ENCODE measurements around the gene XIRP1.

Gene XIRP1

GRCh38 chr3:39209329-39209970 is 17.1 kb upstream of the XIRP1 start:
- DNase-seq: no peak

GRCh38 chr3:39208463-39209055 is 16.2 kb upstream of the XIRP1 start:
- DNase-seq: no peak

- DNase-seq: no peak
Observed at GRCh38 chr3:39207361-39208186, 15.2 kb upstream of the XIRP1 start.

- DNase-seq: no peak
Observed at GRCh38 chr3:39205919-39206516, 13.6 kb upstream of the XIRP1 start.

- DNase-seq: no peak
Observed at GRCh38 chr3:39205131-39205530, 12.7 kb upstream of the XIRP1 start.

- no peak for DNase-seq
Observed at GRCh38 chr3:39203860-39204259, 11.5 kb upstream of the XIRP1 start.

DNA sequence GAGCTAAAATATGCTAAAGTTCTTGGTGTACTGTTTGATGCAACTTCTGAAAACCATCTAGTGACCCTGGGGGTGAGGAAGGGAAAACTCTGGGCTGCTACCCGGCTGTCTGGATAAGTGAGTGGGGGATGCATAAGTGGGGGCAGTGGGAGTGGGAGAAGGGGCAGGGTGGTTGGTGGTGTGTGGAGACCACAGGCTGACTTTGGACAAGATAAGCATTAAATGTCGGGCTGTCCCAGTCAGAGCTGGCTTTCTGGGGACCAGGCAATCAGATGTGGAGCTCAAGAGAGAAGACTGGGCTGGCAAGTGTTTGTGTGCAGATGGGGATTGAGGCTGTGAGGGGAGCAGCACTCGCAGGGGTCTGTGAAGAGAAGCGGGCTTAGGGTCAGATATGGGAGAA is 11.0 kb upstream of the XIRP1 start:
- no peak for DNase-seq

GRCh38 chr3:39202094-39202493 is 9.7 kb upstream of the XIRP1 start:
- no peak for DNase-seq

DNA sequence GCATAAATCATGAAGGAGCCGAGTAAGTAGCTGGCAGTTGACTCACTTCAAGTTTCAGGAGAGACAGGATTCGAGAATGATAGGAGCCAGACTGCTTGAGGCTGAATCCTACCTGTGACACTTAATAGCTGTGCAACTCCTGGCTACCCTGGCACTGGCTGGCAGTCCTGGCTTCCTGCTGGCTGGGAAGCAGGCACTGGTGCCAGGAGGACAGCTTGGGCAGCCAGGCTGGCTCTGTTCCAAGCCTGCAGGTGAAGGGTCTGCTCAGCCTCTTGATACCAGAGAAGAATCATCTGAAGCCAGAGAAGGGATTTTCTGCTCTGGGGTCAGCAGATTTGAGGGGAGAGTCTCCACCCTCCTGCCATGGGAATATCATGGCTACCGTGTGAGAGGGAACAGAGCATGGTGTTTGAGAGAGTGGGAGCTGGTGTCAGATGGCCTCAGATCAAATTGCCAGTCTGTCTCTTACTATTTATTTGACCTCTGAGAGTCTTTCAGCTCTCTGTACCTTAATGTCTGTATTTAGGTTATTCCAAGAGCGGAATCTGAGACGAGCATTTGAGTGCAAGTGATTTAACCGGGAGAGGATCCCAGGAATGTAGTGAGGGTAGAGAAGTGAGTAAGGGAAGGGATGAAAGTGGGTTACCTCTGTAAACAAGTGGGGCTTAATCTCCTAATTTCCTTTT is 4.4 kb upstream of the XIRP1 start:
- DNase-seq: no peak

GRCh38 chr3:39196034-39196433 is 3.6 kb upstream of the XIRP1 start:
- DNase-seq: no peak

DNA sequence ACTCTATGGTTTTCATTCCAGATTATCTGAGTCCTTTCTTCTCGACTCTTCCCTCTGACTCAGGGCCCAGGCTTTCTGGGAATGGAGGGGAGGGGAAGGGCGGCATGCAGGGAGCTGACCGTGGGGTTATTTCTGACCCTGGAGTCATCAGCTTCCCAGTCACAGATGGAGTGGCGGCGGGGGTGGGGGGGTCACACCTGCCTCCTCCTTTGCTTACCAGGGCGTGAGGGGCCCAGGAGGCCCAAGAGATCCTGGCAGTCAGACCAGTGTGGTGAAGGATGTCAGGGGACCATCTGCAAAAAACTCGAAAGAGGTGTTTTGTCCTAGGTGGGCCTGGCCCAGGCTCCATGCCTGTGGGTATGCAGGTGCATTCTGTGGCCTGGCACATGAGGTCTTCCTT is 996 bp upstream of the XIRP1 start:
- no peak for DNase-seq

DNA sequence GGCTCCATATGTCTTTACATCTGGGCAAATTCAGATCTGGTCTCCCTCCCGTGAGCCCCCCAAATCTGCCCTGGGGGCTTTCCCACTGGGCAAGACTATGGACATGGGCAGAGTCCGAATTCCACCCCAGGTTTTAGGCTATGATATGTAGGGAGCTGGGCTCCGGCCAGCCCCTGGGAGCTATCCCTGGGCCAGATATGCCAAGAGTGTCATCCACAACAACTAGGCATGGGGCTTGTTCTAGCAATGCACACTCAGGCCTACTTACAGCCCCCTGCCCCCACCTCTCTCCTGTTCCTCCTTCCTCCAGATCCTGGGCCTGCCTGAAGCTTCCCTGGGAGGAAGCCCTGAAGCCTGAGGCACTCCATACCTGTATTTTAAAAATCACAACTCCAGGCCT is 622 bp downstream of the XIRP1 start:
- DNase-seq: no peak

DNA sequence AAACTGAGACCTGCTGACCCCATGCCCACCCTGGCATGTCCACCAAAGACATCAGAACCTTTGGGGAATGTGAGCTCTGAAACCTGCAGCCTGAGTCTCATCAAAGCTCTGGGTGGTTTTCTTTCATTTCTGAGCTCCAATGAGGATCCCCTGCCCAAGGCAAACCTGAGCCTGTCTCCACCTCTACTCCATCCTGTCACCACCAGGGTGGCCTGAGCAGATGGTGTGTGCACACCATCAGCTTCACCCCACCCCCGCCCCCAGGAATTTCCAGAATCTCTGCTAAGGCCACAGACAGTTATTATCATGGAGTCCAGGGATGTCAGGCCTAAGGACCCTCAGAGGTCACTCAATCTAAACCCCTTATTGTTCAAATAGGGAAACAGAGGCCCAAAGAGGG is 1.3 kb downstream of the XIRP1 start:
- no peak for DNase-seq

DNA sequence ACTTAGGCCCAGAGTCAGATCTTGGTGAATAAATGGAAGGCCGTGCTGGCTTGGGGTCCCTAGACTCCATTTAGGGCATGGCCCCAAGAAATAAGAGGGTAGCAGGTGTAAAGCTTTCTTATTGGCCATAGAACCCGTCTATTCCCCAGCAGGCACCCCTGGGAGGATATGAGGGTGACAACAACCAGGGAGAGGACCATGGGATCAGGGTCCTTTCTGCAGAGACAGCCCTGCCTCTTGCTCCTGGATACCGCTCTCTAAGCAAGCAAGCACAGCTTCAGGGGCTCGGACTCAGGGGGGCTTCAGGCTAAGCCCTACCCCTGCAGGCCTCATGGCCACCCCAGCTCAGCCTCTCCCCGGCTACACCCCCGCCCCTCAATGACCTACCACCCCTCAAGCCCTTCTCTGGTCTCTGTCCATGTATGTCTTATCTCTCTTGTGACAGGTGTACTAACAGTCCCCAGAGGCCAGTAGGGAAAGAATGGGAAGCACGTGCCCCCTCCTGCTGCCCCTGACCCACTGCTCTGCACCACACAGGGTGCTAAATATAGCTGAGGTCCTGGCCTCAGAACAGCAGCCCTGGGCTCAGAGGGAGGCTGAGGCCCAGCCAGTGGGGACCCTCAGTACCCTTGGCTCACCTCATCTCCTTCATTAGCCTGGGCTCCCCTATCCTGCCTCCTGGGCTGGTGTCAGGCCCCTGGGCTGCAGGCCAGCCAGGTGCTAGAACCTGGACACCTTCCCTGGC is 1.9 kb downstream of the XIRP1 start:
- DNase-seq: no peak

DNA sequence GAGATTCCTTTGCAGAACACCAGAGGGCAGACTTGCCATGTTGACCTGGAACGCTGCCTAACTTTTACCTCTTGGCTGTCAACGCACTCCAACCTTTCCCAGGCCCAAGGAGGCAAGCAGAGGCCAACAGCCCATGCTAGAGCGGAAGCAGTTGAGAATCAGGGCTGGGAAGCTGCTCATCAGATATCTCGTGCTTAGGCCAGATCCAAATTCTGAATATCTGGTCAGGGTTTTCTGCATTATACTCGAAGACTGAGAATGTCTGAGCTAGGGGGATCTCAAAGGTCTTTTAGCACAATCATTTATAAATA is 2.5 kb downstream of the XIRP1 start:
- DNase-seq: no peak

DNA sequence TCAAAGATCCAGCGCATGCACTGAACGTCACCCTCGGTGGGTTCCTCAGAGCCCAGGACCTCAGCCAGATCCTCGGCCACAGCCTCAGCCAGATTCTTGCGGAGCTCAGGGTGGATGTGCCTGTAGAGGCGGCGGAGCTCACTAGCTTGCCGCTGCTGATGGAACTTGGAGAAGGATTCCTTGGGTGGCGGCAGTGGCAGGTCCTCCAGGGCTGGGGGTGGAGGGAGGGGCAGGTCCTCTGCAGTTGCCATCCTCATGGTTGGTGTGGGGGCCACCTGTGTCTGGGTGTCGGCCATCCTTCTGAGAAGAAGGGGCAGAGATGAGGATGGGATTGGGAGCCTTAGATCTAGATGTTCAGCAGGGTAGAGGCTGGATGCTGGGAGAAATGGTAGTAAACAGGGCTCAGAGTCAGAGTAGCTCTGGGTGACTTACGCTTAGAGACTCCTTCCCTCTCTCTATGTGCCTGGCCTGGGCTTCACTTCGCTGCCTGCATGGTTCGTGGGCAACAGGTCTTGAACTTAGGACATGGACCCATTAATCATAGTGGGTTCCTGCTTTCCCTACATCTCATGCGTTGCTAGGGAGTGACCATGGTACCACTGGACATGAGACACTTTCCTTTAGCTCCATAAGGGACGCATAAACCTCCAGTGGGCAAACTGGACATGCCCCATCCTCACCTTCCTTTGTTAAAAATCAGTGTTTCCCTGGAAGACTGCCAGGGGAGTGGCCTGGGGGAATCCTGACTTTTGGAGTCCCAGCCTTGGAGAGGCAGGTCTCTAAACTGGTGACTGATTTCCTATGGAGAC is 3.0 kb downstream of the XIRP1 start:
- no peak for DNase-seq

DNA sequence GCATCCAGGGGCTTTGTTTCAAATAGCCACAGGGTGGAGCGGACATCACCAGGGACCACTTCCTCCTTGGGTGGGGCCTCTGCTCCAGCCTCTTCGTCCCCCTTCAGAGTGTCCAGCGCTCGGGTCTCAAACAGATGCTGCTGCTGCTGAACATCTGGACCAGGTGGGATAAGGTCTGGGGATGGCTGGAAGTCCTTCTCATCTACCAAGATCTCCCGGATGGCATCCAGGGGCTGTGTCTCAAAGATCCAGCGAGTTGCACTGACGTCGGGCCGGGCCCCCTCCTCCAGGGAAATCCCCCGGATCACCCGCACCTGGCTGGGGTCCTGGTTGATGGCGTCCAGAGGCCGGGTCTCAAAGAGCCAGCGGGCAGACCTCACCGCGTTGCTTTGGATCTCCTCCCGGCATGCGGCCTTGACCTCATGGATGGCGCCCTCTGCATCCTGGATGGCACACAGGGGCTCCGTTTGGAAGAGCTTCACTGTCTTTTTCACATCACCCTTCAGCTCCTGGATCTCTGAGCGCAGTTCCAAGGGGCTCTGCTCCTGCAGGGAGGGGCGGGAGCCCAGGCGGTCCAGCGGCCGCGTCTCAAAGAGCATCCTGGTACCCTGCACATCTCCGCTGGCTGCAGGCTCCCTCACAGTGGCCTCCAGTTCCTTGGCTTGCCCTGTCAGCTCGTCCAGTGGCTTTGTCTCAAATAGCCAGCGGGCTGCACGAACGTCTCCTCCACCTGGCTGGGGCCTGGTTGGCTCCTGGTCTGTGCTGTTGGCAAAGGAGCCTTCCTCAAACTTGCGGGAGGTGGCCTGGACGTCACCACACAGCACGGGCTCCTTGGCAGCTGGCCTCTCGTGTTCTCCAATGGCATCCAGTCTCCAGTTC is 3.9 kb downstream of the XIRP1 start:
- DNase-seq: no peak

- no peak for DNase-seq
Observed at GRCh38 chr3:39187372-39188155, 4.8 kb downstream of the XIRP1 start.

DNA sequence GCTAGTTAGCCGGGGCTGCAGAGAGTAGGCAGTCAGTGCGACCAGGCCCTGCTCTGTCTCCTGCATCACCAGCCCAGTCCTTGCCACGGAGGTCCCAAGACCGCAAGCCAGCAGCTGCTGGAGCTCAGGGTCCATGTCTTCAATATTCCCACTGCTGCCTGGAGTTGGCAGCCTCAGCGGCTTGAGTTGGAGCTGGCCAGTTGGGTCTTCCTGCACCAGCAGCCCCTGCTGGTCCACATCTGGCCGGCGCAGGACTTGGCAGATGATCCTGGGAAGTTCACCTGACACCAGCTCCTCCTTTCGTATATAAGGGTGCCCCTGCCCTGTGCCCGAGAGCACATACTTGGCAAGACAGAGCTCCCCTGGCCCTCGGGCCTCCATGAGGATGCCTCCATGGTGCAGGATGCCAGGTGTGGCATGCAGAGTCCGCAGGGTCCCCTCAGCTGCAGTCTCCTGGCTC is 5.7 kb downstream of the XIRP1 start:
- DNase-seq: no peak
